A549 (cell line): ENCODE results near the gene PCSK5.

Experiments
- CTCF ChIP-seq: fragments of >200 bp; sonication (Bioruptor Twin); formaldehyde crosslinking; IDR thresholded peaks from 3 replicates; pipeline ENCODE4 v1.5.1; 2016
- EP300 ChIP-seq, 2 experiments: fragments of >200 bp; sonication (Bioruptor Twin); formaldehyde crosslinking; IDR thresholded peaks; 2 replicates in 1 of 2; 3 replicates in 1 of 2; pipeline ENCODE4 v1.6.1; 2016 to 2017
- MAX ChIP-seq: IDR thresholded peaks from 2 replicates; pipeline ENCODE4 v1.6.1; 2012
- MAZ ChIP-seq: fragments of 150-350 bp; IDR thresholded peaks from 2 replicates; pipeline ENCODE4 v1.6.1; 2014; ENCODE audit warnings: antibody characterized with exemption, low read depth, low read length, borderline replicate concordance
- POLR2A ChIP-seq: IDR thresholded peaks from 2 replicates; pipeline ENCODE4 v1.6.1; 2012; ENCODE audit warnings: mild to moderate bottlenecking, low read length

GRCh38 chr9:75891771-75892215 lies 1.3 kb downstream of the PCSK5 start:
- TF ChIP-seq CTCF: no peak
- no peak for TF ChIP-seq POLR2A
- no peak for TF ChIP-seq EP300 (IDR thresholded peaks at IDR 0.05)
- TF ChIP-seq MAX: no peak
- TF ChIP-seq MAZ: no peak
